ENCODE results near the gene MPP2. TPM values are rescaled to one million over a fixed set of nuclear protein-coding genes. Genes with fewer than 3 reads are reported as not detected.
A peak's percentile ranks its signal among the peaks of the same experiment; 100 is the strongest.

The MPP2 gene
- total RNA-seq, 1 donor from 2014 or later: 51.6 TPM

DNA sequence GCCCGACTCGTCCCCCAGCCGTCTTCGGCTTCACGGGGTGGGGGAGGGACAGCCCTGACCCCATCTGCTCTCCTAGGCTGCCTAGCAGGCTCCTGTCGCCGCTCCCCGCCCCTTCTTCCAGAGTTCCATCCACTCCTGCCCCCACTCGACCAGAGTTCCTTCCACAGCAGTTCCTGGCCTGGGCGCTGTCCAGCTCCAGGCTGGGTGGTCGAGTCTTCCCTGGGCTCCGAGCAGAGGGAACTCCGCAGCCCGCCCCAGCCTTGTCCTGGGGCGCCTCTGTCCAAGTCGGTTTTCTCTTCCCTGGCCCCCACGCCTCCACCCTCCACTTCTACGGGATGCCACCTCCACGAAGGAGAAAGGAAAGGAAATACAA lies 45.0 kb upstream of the MPP2 start:
- Mint-ChIP-seq H3K9me3 (ENCODE audit: unreplicated experiment) (peaks cover 6% of the 10 kb centered on the region), H3K4me1 (ENCODE audit: low read depth, unreplicated experiment) (peaks cover 3% of the 10 kb centered on the region), H3K27ac (ENCODE audit: unreplicated experiment) (no peak overlapping the region), H3K4me3 (ENCODE audit: unreplicated experiment) (no peak overlapping the region), H3K27me3 (ENCODE audit: unreplicated experiment) (peaks cover 11% of the 10 kb centered on the region), H3K36me3 (ENCODE audit: unreplicated experiment) (no peaks in the 10 kb centered on the region)
- no peak for TF ChIP-seq CTCF (IDR thresholded peaks at IDR 0.05; ENCODE audit: partially characterized antibody, unreplicated experiment)
- no peak for DNase-seq

- Mint-ChIP-seq H3K4me1 (ENCODE audit: low read depth, unreplicated experiment) (peaks cover 3% of the 10 kb centered on the region), H3K27me3 (ENCODE audit: unreplicated experiment) (peaks cover 11% of the 10 kb centered on the region)
- DNase-seq: no peak
These were observed 44.4 kb upstream of the MPP2 start for GRCh38 chr17:43951750-43952149.

GRCh38 chr17:43950554-43950953 lies 43.2 kb upstream of the MPP2 start:
- peaks cover 6% of the 10 kb centered on the region for H3K9me3 Mint-ChIP-seq (ENCODE audit: unreplicated experiment)
- H3K4me3 Mint-ChIP-seq (ENCODE audit: unreplicated experiment): no peak overlapping the region
- TF ChIP-seq CTCF (IDR thresholded peaks at IDR 0.05; ENCODE audit: partially characterized antibody, unreplicated experiment): no peak
- H3K36me3 Mint-ChIP-seq (ENCODE audit: unreplicated experiment): no peaks in the 10 kb centered on the region
- DNase-seq: no peak
- H3K27me3 Mint-ChIP-seq (ENCODE audit: unreplicated experiment): peaks cover 11% of the 10 kb centered on the region
- H3K27ac Mint-ChIP-seq (ENCODE audit: unreplicated experiment): peak overlapping the region; percentile 4
- peaks cover 6% of the 10 kb centered on the region for H3K4me1 Mint-ChIP-seq (ENCODE audit: low read depth, unreplicated experiment)

More at GRCh38 chr17:43951750-43952149, 44.4 kb upstream of the MPP2 start:
- Mint-ChIP-seq H3K27ac (ENCODE audit: unreplicated experiment) (no peak overlapping the region), H3K9me3 (ENCODE audit: unreplicated experiment) (peaks cover 6% of the 10 kb centered on the region), H3K36me3 (ENCODE audit: unreplicated experiment) (no peaks in the 10 kb centered on the region), H3K4me3 (ENCODE audit: unreplicated experiment) (peak overlapping the region; percentile 36)
- TF ChIP-seq CTCF (IDR thresholded peaks at IDR 0.05; ENCODE audit: partially characterized antibody, unreplicated experiment): no peak

- Mint-ChIP-seq H3K9me3 (ENCODE audit: unreplicated experiment) (peaks cover 6% of the 10 kb centered on the region), H3K4me3 (ENCODE audit: unreplicated experiment) (no peak overlapping the region), H3K27ac (ENCODE audit: unreplicated experiment) (no peak overlapping the region), H3K4me1 (ENCODE audit: low read depth, unreplicated experiment) (peaks cover 6% of the 10 kb centered on the region), H3K27me3 (ENCODE audit: unreplicated experiment) (peaks cover 11% of the 10 kb centered on the region), H3K36me3 (ENCODE audit: unreplicated experiment) (no peaks in the 10 kb centered on the region)
- no peak for DNase-seq
- TF ChIP-seq CTCF (IDR thresholded peaks at IDR 0.05; ENCODE audit: partially characterized antibody, unreplicated experiment): no peak
These were observed 42.4 kb upstream of the MPP2 start for GRCh38 chr17:43949781-43950180.

GRCh38 chr17:43946781-43947180 lies 39.4 kb upstream of the MPP2 start:
- Mint-ChIP-seq H3K27me3 (ENCODE audit: unreplicated experiment) (peaks cover 10% of the 10 kb centered on the region), H3K36me3 (ENCODE audit: unreplicated experiment) (no peaks in the 10 kb centered on the region), H3K27ac (ENCODE audit: unreplicated experiment) (no peak overlapping the region), H3K4me3 (ENCODE audit: unreplicated experiment) (no peak overlapping the region), H3K9me3 (ENCODE audit: unreplicated experiment) (peaks cover 1% of the 10 kb centered on the region), H3K4me1 (ENCODE audit: low read depth, unreplicated experiment) (peaks cover 3% of the 10 kb centered on the region)
- DNase-seq: no peak
- TF ChIP-seq CTCF (IDR thresholded peaks at IDR 0.05; ENCODE audit: partially characterized antibody, unreplicated experiment): no peak
